Right ventricle myocardium inferior (tissue), 1 donor: Measurements from ENCODE around the gene SYT6. TPM values are rescaled to one million over a fixed set of nuclear protein-coding genes. Genes with fewer than 3 reads are reported as not detected.
"Not testable (repeated sequence)": the region's sequence is repeated elsewhere in the genome, so short reads cannot be mapped to it uniquely, and the experiment has no call there.

Source experiments
- ATAC-seq: fragments of 200-7000 bp; cut with Tn5 transposase; one replicate; pipeline ENCODE4 v1.9.1; 2020; ENCODE audit warnings: mild to moderate bottlenecking, moderate library complexity
- DNase-seq: peaks from one replicate; pipeline ENCODE4 v3.0.0; 2021; ENCODE audit errors: missing footprints
- intact Hi-C: fragments of 100-400 bp; cut with DNase I; formaldehyde crosslinking; loops from one replicate; pipeline ENCODE4 v1.11.0; 2022
- total RNA-seq: library from RNA; stranded (reverse); fragmentation: NEBNext Ultra II Directional; extraction: Animal tissue kit (Norgen Biotek cat#: 25700); gene quantifications from one replicate; pipeline ENCODE4 v1.2.1, GENCODE V29; 2021
- donor health status: DM: no; HTN: yes; CAD: no; lungs with severe emphysema.

SYT6 gene
- total RNA-seq, 1 donor from 2014 or later = not detected

- ATAC-seq (no peak), DNase-seq (no peak)
- intact Hi-C loops = no loop called here
These were observed 70.6 kb downstream of the SYT6 start for GRCh38 chr1:114082867-114083585.

- no peak for ATAC-seq
- intact Hi-C loops = no loop called here
These were observed 71.4 kb downstream of the SYT6 start for GRCh38 chr1:114082304-114082630.

GRCh38 chr1:114081437-114082303 is 72.0 kb downstream of the SYT6 start:
- no peak for DNase-seq
- intact Hi-C loops = no loop called here
- peak; percentile 74 for ATAC-seq

More at GRCh38 chr1:114082304-114082630, 71.4 kb downstream of the SYT6 start:
- no peak for DNase-seq

- ATAC-seq = peak; percentile 8
- intact Hi-C loops = no loop called here
- no peak for DNase-seq
These were observed 72.9 kb downstream of the SYT6 start for GRCh38 chr1:114080511-114081436.

GRCh38 chr1:114079596-114080190 is 74.0 kb downstream of the SYT6 start:
- ATAC-seq (no peak), DNase-seq (no peak)
- intact Hi-C loops = no loop called here

GRCh38 chr1:114078116-114078515 is 75.6 kb downstream of the SYT6 start:
- intact Hi-C loops = no loop called here

GRCh38 chr1:114077188-114077587 is 76.5 kb downstream of the SYT6 start:
- intact Hi-C loops = no loop called here
- DNase-seq = no peak
- ATAC-seq = no peak

More at GRCh38 chr1:114078116-114078515, 75.6 kb downstream of the SYT6 start:
- no peak for ATAC-seq
- DNase-seq = no peak

GRCh38 chr1:114076308-114076707 is 77.4 kb downstream of the SYT6 start:
- no peak for DNase-seq
- no peak for ATAC-seq
- intact Hi-C loops = no loop called here

GRCh38 chr1:114075546-114076242 is 78.0 kb downstream of the SYT6 start:
- ATAC-seq = no peak
- intact Hi-C loops = no loop called here
- DNase-seq = no peak

GRCh38 chr1:114075105-114075504 is 78.6 kb downstream of the SYT6 start:
- DNase-seq (no peak), ATAC-seq (no peak)
- intact Hi-C loops = no loop called here

- DNase-seq (no peak), ATAC-seq (no peak)
- intact Hi-C loops = no loop called here
These were observed 81.4 kb downstream of the SYT6 start for GRCh38 chr1:114072246-114072645.

GRCh38 chr1:114069762-114070161 is 83.9 kb downstream of the SYT6 start:
- DNase-seq, intact Hi-C loops, ATAC-seq: not testable (repeated sequence)

GRCh38 chr1:114068684-114069083 is 85.0 kb downstream of the SYT6 start:
- DNase-seq, ATAC-seq, intact Hi-C loops: not testable (repeated sequence)

- ATAC-seq, DNase-seq, intact Hi-C loops: not testable (repeated sequence)
These were observed 88.0 kb downstream of the SYT6 start for GRCh38 chr1:114065671-114066070.

- no peak for DNase-seq
- intact Hi-C loops = no loop called here
- no peak for ATAC-seq
These were observed 90.1 kb downstream of the SYT6 start for GRCh38 chr1:114063544-114063943.

GRCh38 chr1:114062477-114063099 is 91.1 kb downstream of the SYT6 start:
- intact Hi-C loops = no loop called here
- no peak for ATAC-seq
- no peak for DNase-seq

GRCh38 chr1:114061121-114061830 is 92.4 kb downstream of the SYT6 start:
- ATAC-seq = no peak
- DNase-seq = no peak
- intact Hi-C loops = no loop called here
